ENCODE results near the gene CCDC148.

CCDC148 gene

GRCh38 chr2:158405341-158405740 is 51.2 kb downstream of the CCDC148 start:
- no peak overlapping the region for H3K4me3 ChIP-seq (ENCODE audit: control insufficient read depth, low read depth, low read length)
- no peak for DNase-seq (ENCODE audit: low read depth)
- no peak for TF ChIP-seq CTCF (IDR thresholded peaks at IDR 0.05; ENCODE audit: control insufficient read depth, insufficient read depth, low read depth, low read length, missing control alignments)

- H3K4me3 ChIP-seq (ENCODE audit: control insufficient read depth, low read depth, low read length) = no peak overlapping the region
- DNase-seq (ENCODE audit: low read depth) = no peak
- no peak for TF ChIP-seq CTCF (IDR thresholded peaks at IDR 0.05; ENCODE audit: control insufficient read depth, insufficient read depth, low read depth, low read length, missing control alignments)
Observed at GRCh38 chr2:158403237-158403636, 53.3 kb downstream of the CCDC148 start.

- no peak for DNase-seq (ENCODE audit: low read depth)
- H3K4me3 ChIP-seq (ENCODE audit: control insufficient read depth, low read depth, low read length) = no peak overlapping the region
- no peak for TF ChIP-seq CTCF (IDR thresholded peaks at IDR 0.05; ENCODE audit: control insufficient read depth, insufficient read depth, low read depth, low read length, missing control alignments)
Observed at GRCh38 chr2:158402665-158403064, 53.9 kb downstream of the CCDC148 start.

GRCh38 chr2:158395166-158395565 is 61.4 kb downstream of the CCDC148 start:
- DNase-seq (ENCODE audit: low read depth) = no peak
- TF ChIP-seq CTCF (IDR thresholded peaks at IDR 0.05; ENCODE audit: control insufficient read depth, insufficient read depth, low read depth, low read length, missing control alignments) = no peak
- H3K4me3 ChIP-seq (ENCODE audit: control insufficient read depth, low read depth, low read length) = no peak overlapping the region

GRCh38 chr2:158394453-158394852 is 62.1 kb downstream of the CCDC148 start:
- no peak for DNase-seq (ENCODE audit: low read depth)
- H3K4me3 ChIP-seq (ENCODE audit: control insufficient read depth, low read depth, low read length) = no peak overlapping the region
- no peak for TF ChIP-seq CTCF (IDR thresholded peaks at IDR 0.05; ENCODE audit: control insufficient read depth, insufficient read depth, low read depth, low read length, missing control alignments)

GRCh38 chr2:158393886-158394285 is 62.7 kb downstream of the CCDC148 start:
- no peak for DNase-seq (ENCODE audit: low read depth)
- no peak for TF ChIP-seq CTCF (IDR thresholded peaks at IDR 0.05; ENCODE audit: control insufficient read depth, insufficient read depth, low read depth, low read length, missing control alignments)
- H3K4me3 ChIP-seq (ENCODE audit: control insufficient read depth, low read depth, low read length) = no peak overlapping the region

GRCh38 chr2:158392687-158393086 is 63.9 kb downstream of the CCDC148 start:
- no peak for TF ChIP-seq CTCF (IDR thresholded peaks at IDR 0.05; ENCODE audit: control insufficient read depth, insufficient read depth, low read depth, low read length, missing control alignments)
- H3K4me3 ChIP-seq (ENCODE audit: control insufficient read depth, low read depth, low read length) = no peak overlapping the region
- DNase-seq (ENCODE audit: low read depth) = no peak
